IMR-90 (cell line): ENCODE results near the gene STK32A. TPM values are rescaled to one million over a fixed set of nuclear protein-coding genes. Genes with fewer than 3 reads are reported as not detected.

Experiments used
- ATAC-seq: fragments of 200-7000 bp; cut with Tn5 transposase; 2 replicates; pipeline ENCODE4 v1.9.1; 2020; ENCODE audit warnings: low read depth, mild to moderate bottlenecking, moderate library complexity
- BruUV-seq: library from RNA; stranded (reverse); fragments of 400-500 nt; replicated peaks from 2 replicates; lab custom pipeline; 2021; lab: Mats Ljungman, UMichigan
- CTCF ChIA-PET: fragments of 300-600 bp; formaldehyde crosslinking; extraction: SDS; loops from one replicate; lab custom pipeline; 2021; ENCODE audit warnings: antibody characterized with exemption; lab: Yijun Ruan, JAX
- POLR2A ChIA-PET: fragments of 300-600 bp; sonication (Branson Sonifier 250); formaldehyde crosslinking; loops from one replicate; lab custom pipeline; 2022; ENCODE audit warnings: antibody characterized with exemption; ENCODE audit not compliant: unreplicated experiment; lab: Charles Lee
- DNase-seq: peaks from one replicate; pipeline ENCODE4 v3.0.0; 2013
- H2AFZ ChIP-seq: replicated peaks from 2 replicates; pipeline ENCODE3; 2013; ENCODE audit warnings: low read length, mild to moderate bottlenecking; ENCODE audit not compliant: poor library complexity
- H2AK5ac ChIP-seq: 2 replicates; pipeline ENCODE4 v1.6.1; 2013; ENCODE audit warnings: low read depth, low read length, inconsistent platforms
- H2AK9ac ChIP-seq: replicated peaks from 2 replicates; pipeline ENCODE3; 2013; ENCODE audit warnings: mild to moderate bottlenecking, low read depth, low read length, moderate library complexity; ENCODE audit not compliant: poor library complexity
- H2BK120ac ChIP-seq: 2 replicates; pipeline ENCODE4 v1.6.1; 2013; ENCODE audit warnings: low read depth, low read length, inconsistent platforms
- H2BK15ac ChIP-seq: 3 replicates; pipeline ENCODE4 v1.6.1; 2013; ENCODE audit warnings: low read depth, low read length, inconsistent platforms
- H2BK20ac ChIP-seq: 2 replicates; pipeline ENCODE4 v1.6.1; 2013; ENCODE audit warnings: low read depth, mild to moderate bottlenecking, inconsistent platforms, low read length, moderate library complexity
- H2BK5ac ChIP-seq: 2 replicates; pipeline ENCODE4 v1.6.1; 2013; ENCODE audit warnings: mild to moderate bottlenecking, low read depth, low read length, inconsistent platforms; ENCODE audit not compliant: poor library complexity, severe bottlenecking
- H3K14ac ChIP-seq: replicated peaks from 2 replicates; pipeline ENCODE4 v1.6.1; 2013; ENCODE audit warnings: low read depth, low read length, inconsistent platforms
- H3K18ac ChIP-seq: 2 replicates; pipeline ENCODE4 v1.6.1; 2013; ENCODE audit warnings: low read depth, low read length, control low read depth
- H3K23ac ChIP-seq: 2 replicates; pipeline ENCODE4 v1.6.1; 2013; ENCODE audit warnings: low read depth, low read length, inconsistent platforms
- H3K27ac ChIP-seq: 2 replicates; pipeline ENCODE4 v1.5.1; 2013; ENCODE audit warnings: mild to moderate bottlenecking, control low read depth, low read length; ENCODE audit not compliant: insufficient read depth
- H3K27me3 ChIP-seq: 2 replicates; pipeline ENCODE4 v1.6.1; 2013; ENCODE audit warnings: low read length; ENCODE audit not compliant: control insufficient read depth, insufficient read depth
- H3K36me3 ChIP-seq: 2 replicates; pipeline ENCODE4 v1.6.1; 2013; ENCODE audit warnings: low read length, mixed read lengths; ENCODE audit not compliant: control insufficient read depth, insufficient read depth
- H3K4ac ChIP-seq: 2 replicates; pipeline ENCODE4 v1.6.1; 2013; ENCODE audit warnings: low read depth, low read length, inconsistent platforms
- H3K4me1 ChIP-seq: 2 replicates; pipeline ENCODE4 v1.6.1; 2013; ENCODE audit warnings: low read length, mixed read lengths; ENCODE audit not compliant: control insufficient read depth, insufficient read depth
- H3K4me2 ChIP-seq: 2 replicates; pipeline ENCODE4 v1.6.1; 2013; ENCODE audit warnings: low read depth, mild to moderate bottlenecking, control low read depth, low read length, moderate library complexity
- H3K4me3 ChIP-seq: 2 replicates; pipeline ENCODE4 v1.5.1; 2013; ENCODE audit warnings: low read depth, mild to moderate bottlenecking, control low read depth, low read length, moderate library complexity; ENCODE audit not compliant: insufficient read depth
- H3K56ac ChIP-seq: 2 replicates; pipeline ENCODE4 v1.6.1; 2013; ENCODE audit warnings: low read length, inconsistent platforms; ENCODE audit not compliant: insufficient read depth; ENCODE audit errors: extremely low read depth
- H3K79me1 ChIP-seq, 2 experiments: 2 replicates each; pipeline ENCODE4 v1.6.1; 2013; ENCODE audit warnings: low read length in 2 of 2, inconsistent platforms in 1 of 2, low read depth in 1 of 2
- H3K9ac ChIP-seq: 2 replicates; pipeline ENCODE4 v1.6.1; 2013; ENCODE audit warnings: low read depth, low read length, control low read depth
- H3K9me1 ChIP-seq: 2 replicates; pipeline ENCODE4 v1.6.1; 2013; ENCODE audit warnings: low read length, inconsistent platforms; ENCODE audit not compliant: insufficient read depth
- H3K9me3 ChIP-seq: 2 replicates; pipeline ENCODE4 v1.6.1; 2013; ENCODE audit warnings: low read length; ENCODE audit not compliant: control insufficient read depth, insufficient read depth
- H4K20me1 ChIP-seq: 2 replicates; pipeline ENCODE4 v1.6.1; 2013; ENCODE audit warnings: low read length, inconsistent platforms; ENCODE audit not compliant: insufficient read depth
- H4K5ac ChIP-seq: 2 replicates; pipeline ENCODE4 v1.6.1; 2013; ENCODE audit warnings: mild to moderate bottlenecking, low read depth, low read length, control low read depth
- H4K8ac ChIP-seq, 2 experiments: 2 replicates each; pipeline ENCODE4 v1.6.1; 2013; ENCODE audit warnings: low read depth in 2 of 2, low read length in 2 of 2, control low read depth in 1 of 2, inconsistent platforms in 1 of 2
- H4K91ac ChIP-seq: 2 replicates; pipeline ENCODE4 v1.6.1; 2013; ENCODE audit warnings: low read depth, low read length, inconsistent platforms; ENCODE audit not compliant: insufficient read depth
- CEBPB ChIP-seq: IDR thresholded peaks from 2 replicates; pipeline ENCODE4 v1.6.1; 2012; ENCODE audit warnings: low read depth, low read length, improper control_type of control experiment
- CHD1 ChIP-seq: IDR thresholded peaks from 2 replicates; pipeline ENCODE4 v1.6.1; 2012; ENCODE audit warnings: low read depth, low read length, improper control_type of control experiment
- RAD21 ChIP-seq: IDR thresholded peaks from 2 replicates; pipeline ENCODE4 v1.6.1; 2012; ENCODE audit warnings: low read length, improper control_type of control experiment
- RCOR1 ChIP-seq: IDR thresholded peaks from 2 replicates; pipeline ENCODE4 v1.6.1; 2012; ENCODE audit warnings: mild to moderate bottlenecking, low read length, improper control_type of control experiment; ENCODE audit not compliant: insufficient replicate concordance
- WGBS, 2 experiments: methylation state at CpG; one replicate each; pipeline versions ENCODE4 v1.1.5 to v1.1.7; 2013; ENCODE audit warnings: missing lambda C conversion rate in 2 of 2; ENCODE audit not compliant: insufficient read length in 1 of 2; ENCODE audit errors: extremely low coverage in 2 of 2; 5-methylcytosine and 5-hydroxymethylcytosine counted together
- dilution Hi-C: fragments of 300-500 bp; cut with HindIII; formaldehyde crosslinking; loops from one replicate; pipeline ENCODE4 v1.14.3; 2018; ENCODE audit warnings: low sequenced_read_pairs; ENCODE audit not compliant: unreplicated experiment
- in situ Hi-C: fragments of 300-500 bp; cut with MboI; formaldehyde crosslinking; loops from 3 replicates; pipeline ENCODE4 v1.14.3; 2019; ENCODE audit warnings: low sequenced_read_pairs, inconsistent platforms, mixed read lengths
- intact Hi-C: fragments of 100-400 bp; cut with micrococcal nuclease; formaldehyde crosslinking; loops from 2 replicates; pipeline ENCODE4 v1.10.0; 2022
- polyA plus RNA-seq, 3 experiments: library from polyadenylated mRNA; depleted of rRNA; stranded (reverse); fragments of >200 nt; gene quantifications; 2 replicates each; pipeline ENCODE4 v1.2.3, GENCODE V29; 2012; ENCODE audit warnings: low replicate concordance in 1 of 3
- total RNA-seq: library from RNA; depleted of rRNA; stranded (reverse); fragments of >200 nt; gene quantifications from 2 replicates; pipeline ENCODE4 v1.2.3, GENCODE V29; 2012
- TF ChIP-seq, protein P1 (sequence below): conservative IDR thresholded peaks from 2 replicates; pipeline ENCODE4 v1.5.1; 2012; ENCODE audit warnings: mild to moderate bottlenecking, low read depth, low read length, improper control_type of control experiment

The STK32A gene
- total and polyA plus RNA-seq, 2 of the 4 experiments (the other 2 are of a cell fraction) = 0.12 to 0.18 TPM

DNA sequence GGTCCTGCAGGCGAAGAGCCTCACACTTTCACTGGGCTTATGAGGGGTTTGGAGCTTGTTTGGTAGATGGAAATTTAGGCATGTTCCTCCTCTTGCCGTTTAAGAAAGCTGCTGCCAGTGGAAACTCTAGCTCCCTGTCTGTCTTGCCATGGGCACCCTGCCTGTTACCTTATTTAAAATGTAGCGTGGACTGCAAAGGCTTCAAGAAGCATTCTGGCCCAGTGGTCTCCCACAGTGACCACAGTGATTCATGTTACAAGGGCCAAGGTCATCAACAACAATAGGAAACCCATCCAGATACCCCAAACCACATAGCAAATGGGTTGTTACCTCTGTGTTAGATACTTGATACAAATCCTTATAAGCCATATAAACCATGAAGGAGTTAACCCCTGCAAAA lies 178.4 kb downstream of the STK32A start:
- POLR2A ChIA-PET = no interaction called here
- Histone ChIP-seq H3K14ac (no peak overlapping the region), H2AK5ac (no peak overlapping the region), H3K9me1 (peaks cover 17% of the 10 kb centered on the region), H2BK15ac (no peak overlapping the region), H3K4me2 (no peak overlapping the region), H4K5ac (no peak overlapping the region), H2BK120ac (no peak overlapping the region), H3K18ac (no peak overlapping the region), H4K91ac (no peak overlapping the region), H2BK20ac (no peak overlapping the region), H2BK5ac (no peak overlapping the region), H3K4me1 (peaks cover 11% of the 10 kb centered on the region), H3K9ac (no peak overlapping the region), H4K8ac (no peak overlapping the region), H3K27ac (no peak overlapping the region), H2AFZ (no peak overlapping the region), H3K23ac (0 out of 2 replicates have a peak overlapping the region, but pooled peaks have one; percentile 7), H3K4me3 (no peak overlapping the region), H3K36me3 (peaks cover 11% of the 10 kb centered on the region), H4K20me1 (peaks cover 4% of the 10 kb centered on the region; the same call in 1 of the 2 replicates), H3K27me3 (no peaks in the 10 kb centered on the region), H3K4ac (no peak overlapping the region), H3K79me1 (peaks cover 0 to 19% of the 10 kb centered on the region in 2 experiments; a peak in 2 of 4 replicates), H2AK9ac (no peak overlapping the region), H3K9me3 (no peaks in the 10 kb centered on the region), H3K56ac (no peak overlapping the region)
- dilution Hi-C loops (no loop called here), intact Hi-C loops (no loop called here), in situ Hi-C loops (no loop called here)
- TF ChIP-seq RAD21 (no peak), CHD1 (no peak), CEBPB (no peak), RCOR1 (no peak)
- TF ChIP-seq, protein P1, sequence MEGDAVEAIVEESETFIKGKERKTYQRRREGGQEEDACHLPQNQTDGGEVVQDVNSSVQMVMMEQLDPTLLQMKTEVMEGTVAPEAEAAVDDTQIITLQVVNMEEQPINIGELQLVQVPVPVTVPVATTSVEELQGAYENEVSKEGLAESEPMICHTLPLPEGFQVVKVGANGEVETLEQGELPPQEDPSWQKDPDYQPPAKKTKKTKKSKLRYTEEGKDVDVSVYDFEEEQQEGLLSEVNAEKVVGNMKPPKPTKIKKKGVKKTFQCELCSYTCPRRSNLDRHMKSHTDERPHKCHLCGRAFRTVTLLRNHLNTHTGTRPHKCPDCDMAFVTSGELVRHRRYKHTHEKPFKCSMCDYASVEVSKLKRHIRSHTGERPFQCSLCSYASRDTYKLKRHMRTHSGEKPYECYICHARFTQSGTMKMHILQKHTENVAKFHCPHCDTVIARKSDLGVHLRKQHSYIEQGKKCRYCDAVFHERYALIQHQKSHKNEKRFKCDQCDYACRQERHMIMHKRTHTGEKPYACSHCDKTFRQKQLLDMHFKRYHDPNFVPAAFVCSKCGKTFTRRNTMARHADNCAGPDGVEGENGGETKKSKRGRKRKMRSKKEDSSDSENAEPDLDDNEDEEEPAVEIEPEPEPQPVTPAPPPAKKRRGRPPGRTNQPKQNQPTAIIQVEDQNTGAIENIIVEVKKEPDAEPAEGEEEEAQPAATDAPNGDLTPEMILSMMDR = no peak
- no TSS peak for BruUV-seq
- no peak for DNase-seq
- WGBS, 2 experiments = no CpG with 5 or more reads among the region's 3 CpGs
- no peak for ATAC-seq
- CTCF ChIA-PET = no interaction called here
